GM19351 (cell line): ENCODE data around the gene MEG3.

Experiments used
- ATAC-seq: cut with Tn5 transposase; IDR thresholded peaks from one replicate; pipeline ENCODE4 v1.9.1; 2021; ENCODE audit warnings: mild to moderate bottlenecking, moderate library complexity; ENCODE audit not compliant: unreplicated experiment

Gene MEG3

DNA sequence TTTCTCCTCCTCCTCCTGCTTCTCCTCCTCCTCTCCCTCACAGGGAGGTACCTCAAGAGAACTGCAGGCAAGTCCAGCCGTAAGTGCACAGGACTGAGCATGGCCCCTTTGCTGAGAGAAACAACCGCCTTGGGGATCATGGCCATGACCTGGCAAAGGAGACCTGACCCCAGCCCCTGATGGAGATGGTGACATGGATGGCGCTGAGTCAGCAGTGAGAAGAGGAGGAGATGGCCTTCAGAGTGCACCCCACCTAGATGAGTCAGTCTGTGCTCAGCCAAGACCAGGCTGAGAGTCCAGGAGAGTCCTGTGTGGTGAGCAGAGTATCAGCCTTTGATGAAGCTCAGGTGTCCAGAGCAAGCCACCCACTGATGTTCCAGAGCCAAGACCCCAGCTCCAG is 36.4 kb downstream of the MEG3 start:
- ATAC-seq: no peak

DNA sequence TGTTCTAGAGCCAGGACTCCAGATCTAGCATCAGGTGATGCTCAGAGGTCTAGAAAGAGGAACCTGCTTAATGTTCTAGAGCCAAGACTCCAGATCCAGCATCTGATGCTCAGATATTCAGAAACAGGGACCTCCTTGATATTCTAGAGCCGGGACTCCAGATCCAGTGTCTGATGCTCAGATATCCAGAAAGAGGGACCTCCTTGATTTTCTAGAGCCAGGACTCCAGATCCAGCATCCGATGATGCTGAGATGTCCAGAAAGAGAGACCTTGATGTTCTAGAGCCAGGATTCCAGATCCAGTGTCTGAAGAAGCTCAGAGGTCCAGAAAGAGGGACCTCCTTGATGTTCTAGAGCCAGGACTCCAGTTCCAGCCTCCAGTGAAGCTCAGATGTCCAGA is 36.9 kb downstream of the MEG3 start:
- no peak for ATAC-seq

DNA sequence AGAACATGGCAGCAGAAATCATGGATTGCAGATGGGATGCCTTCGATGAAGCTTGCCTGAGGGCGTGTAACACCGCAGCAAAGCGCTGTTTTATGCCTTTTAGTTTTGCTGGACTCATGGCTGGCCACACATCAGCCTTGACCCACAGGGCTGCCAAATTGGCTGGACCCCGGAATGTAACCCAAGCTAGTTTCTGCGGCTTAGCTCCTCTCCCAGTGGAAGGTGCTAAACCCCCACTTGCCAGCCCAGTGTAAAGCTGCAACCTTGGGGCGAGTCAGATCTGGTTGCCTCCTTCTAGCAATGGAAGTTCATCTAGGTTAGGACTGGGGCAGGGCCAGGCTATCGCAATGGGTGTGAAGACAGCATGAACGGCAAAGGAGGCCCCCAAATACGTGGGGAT is 38.3 kb downstream of the MEG3 start:
- ATAC-seq: no peak

GRCh38 chr14:100864960-100865681 is 39.2 kb downstream of the MEG3 start:
- no peak for ATAC-seq

DNA sequence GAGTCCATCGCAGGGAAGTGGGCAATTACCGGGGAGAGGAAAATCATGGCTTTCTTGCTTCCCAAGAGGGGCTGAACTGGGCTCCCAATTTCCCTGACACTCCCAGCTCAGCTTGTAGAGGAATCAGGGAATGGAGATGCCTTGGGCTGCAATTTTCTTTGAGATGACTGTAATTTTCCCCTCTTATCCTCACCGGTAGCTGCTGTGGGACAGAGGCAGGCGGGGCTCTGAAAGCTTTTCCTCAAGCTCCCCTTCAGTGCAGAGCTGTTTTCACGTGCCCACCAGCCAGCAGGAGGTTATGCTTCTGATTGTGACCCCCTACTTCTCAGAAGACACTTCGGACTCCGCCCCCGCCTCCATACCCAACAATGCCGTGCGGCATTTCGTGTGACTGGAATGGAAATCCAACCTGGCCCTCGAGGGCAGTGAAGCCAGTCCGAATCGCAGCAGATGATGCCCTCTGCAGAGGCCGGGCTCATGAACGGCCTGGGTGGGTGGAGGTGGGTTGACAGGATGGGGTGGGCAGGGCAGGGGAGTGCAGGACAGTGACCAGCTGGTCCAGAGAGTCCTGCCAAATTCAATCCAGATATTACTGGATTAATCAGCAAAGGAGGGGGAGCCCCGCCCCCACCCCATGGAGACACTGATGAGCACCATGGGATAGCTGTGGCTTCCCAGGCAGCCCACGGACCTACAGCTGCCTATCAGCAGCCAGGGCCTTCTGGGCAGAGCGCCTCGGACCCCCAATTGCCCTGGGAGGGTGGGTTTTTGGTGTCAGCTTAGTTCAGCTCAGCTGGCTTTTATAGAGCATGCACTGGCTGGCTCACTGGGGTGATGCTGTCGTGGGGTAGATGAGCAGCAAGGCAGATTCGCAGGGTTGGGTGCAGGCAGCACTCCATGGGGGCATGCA is 40.0 kb downstream of the MEG3 start:
- ATAC-seq: no peak

GRCh38 chr14:100866666-100867630 is 41.0 kb downstream of the MEG3 start:
- no peak for ATAC-seq

- no peak for ATAC-seq
Measured at GRCh38 chr14:100867631-100868315, 41.9 kb downstream of the MEG3 start.

DNA sequence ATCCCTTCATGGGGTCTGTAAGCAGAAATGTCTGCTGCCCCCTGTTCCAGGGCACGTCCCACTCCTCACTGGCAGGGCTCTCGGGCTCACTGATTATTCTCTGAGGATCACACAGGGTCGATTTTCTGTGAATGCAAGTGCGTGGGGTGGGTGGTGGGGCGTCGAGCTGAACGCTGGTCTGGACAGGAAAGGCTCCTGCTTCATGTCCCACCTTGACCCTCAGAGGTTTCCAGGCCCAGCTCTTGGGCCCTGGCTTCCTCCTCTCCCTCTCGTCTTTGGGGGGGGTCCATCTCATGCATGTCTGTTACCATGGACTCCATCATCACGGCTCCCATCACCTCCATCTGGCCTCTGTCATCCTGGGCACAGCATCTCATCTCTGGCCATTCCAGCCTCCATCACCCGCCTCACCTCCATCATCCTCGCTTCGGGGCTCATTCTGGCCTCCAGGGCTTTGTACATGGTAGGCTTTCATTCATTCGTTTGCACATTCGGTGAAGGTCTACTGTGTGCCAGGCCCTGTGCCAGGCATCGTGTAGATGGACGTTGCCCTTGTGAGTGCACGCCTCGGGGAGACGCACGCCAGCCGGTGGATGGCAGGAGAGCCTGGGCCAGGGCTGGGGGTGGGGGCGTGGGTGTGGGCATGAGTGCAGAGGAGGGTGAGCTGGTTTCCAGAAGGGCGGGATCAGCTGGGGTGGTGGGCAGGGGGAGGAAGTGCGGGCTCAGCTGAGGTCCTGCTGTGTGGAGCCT is 42.9 kb downstream of the MEG3 start:
- ATAC-seq: no peak

DNA sequence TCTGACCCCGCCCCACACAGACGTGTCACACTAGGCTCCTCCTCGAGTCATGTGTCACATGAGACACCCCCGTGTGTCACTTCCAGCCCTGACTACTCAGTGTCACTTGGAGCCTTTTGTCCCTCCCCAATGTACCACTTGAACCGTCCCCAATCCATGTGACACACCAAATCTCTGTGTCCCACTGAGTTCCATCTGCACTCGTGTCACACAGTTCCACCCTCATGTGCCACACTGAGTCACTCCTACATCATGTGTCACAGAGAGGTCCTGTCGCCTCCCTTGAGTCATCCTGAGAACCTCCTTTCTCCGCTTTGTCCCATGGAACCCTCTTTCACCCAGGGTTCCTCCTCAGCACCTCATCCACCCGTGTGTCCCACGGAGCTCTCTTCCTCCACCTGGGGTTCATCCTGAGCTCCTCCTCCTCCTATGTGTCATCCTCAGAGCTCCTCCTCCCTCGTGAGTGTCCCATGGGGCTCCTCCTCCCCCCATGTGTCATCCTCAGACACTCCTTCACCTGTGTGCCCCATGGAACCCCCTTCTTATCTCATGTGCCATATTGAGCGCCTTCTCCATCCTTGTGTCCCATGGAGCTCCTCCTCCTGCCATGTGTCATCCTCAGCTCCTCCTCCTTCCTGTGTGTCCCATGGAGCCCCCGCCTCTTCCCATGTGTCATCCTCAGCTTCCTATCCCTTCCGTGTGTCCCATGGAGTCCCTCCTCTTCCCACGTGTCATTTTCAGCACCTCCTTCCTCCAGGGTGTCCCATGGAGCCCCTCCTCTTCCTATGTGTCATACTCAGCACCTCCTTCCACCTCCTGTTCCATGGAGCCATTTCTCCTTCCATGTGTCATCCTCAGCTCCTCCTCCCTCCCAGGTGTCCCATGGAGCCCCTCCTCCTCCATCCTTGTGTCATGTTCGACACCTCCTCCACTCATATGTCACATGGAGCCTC is 45.6 kb downstream of the MEG3 start:
- no peak for ATAC-seq

DNA sequence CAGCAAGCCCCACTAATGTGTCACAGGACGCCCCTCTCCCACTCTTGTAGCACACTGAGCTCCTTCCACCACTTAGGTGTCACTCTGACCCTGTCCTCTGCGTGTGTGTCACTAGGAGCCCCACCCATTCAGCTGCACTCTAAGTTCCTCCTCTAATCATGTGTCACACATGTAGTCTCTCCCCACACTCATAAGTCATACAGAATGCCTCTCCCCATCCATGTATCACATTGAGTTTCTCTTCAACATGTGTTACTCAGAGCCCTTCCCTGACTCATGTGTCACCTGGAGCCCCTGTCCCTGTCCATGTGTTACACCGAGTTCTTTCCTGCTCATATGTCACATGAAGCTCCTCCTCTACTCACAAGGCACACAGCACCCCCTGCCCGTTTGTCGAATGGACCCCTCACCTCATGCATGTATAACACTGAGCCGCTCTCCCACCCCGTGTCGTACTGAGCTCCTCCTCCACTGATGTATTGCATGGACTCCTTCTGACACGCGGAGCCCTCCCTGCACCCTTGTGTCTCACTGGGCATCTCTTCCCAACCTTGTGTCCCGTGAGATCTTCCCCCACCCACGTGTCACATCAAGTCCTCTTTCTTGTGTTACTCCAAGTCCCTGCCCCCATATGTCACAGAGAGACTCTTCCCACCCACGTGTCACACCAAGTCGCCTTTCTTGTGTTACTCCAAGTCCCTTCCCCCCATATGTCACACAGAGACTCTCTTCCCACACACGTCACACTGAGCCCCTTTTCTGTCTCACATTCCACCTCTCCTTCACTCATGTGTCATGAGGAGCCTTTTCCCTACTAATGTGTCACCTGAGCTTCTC is 46.6 kb downstream of the MEG3 start:
- no peak for ATAC-seq

- no peak for ATAC-seq
Measured at GRCh38 chr14:100873096-100873482, 47.2 kb downstream of the MEG3 start.

DNA sequence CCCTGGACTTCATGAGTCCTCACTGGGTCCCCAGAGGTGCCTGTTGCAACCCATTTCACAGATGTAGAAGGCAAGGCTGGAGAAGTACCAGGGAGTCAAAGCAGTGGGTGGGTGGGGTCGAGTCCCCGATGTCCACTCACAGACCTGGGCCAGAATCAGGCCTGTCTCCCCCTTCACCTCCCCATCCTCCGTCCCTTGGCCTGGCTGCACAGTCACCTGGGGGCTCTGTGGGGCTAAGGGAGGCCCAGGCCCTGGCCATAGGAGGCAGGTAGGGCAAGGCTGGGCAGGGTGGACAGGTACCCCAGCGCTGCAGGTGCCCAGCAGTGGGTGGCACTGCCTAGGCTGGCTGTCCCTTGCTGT is 48.1 kb downstream of the MEG3 start:
- no peak for ATAC-seq

GRCh38 chr14:100874411-100875091 is 48.6 kb downstream of the MEG3 start:
- no peak for ATAC-seq

DNA sequence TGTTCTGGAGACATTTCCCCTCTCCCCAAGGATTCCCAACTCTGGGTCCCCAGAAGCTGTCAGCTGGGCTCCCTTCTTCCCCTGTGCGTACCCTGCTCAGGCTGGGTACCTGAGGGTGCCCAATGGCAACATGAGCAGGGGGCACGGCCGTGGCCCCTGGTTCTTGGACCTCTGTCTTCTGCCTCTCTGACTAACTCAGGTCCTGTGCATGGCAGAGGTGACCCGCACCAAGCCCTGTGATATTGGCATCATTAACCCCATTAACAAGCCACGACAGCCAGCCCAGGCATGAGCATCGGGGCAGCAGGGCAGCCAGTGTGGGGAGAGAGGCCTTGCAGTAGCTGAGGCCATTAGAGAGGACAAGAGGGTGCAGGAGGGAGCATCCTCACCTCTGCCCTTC is 49.2 kb downstream of the MEG3 start:
- no peak for ATAC-seq

DNA sequence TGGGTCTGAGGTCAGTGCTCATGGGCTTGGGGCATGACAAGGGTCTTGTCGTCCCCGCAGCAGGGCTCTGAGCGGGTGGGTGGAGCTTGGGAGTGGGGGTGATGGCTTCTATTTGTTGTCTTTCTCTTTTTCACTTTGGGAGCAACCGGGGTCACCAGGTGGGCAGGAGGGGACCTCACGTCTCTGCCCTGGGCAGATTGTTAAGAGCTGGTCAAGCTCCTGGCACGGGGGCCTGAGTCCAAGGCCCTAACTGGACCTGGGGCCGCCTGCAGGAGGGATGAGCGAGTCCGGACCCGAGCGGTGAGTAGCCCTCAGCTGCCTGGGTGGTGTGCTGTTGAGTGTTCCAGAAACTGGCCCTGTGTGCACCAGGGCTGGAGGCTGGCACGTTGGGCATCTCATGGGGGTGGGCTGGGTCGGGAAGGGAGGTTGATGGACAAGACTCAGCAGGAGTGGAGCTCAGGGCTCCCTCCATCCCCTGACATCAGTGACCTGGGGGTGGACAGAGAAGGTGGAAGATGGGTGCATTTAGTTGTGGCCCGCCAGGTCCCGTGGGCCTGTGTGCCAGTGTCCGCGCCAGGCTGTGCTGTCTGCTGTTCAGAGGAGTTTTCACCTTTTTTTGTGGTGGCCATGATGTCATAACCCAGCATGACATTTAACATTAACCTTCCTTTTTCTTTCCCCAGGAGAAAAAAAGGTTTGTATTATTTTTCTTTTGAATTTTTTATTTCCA is 50.1 kb downstream of the MEG3 start:
- no peak for ATAC-seq

DNA sequence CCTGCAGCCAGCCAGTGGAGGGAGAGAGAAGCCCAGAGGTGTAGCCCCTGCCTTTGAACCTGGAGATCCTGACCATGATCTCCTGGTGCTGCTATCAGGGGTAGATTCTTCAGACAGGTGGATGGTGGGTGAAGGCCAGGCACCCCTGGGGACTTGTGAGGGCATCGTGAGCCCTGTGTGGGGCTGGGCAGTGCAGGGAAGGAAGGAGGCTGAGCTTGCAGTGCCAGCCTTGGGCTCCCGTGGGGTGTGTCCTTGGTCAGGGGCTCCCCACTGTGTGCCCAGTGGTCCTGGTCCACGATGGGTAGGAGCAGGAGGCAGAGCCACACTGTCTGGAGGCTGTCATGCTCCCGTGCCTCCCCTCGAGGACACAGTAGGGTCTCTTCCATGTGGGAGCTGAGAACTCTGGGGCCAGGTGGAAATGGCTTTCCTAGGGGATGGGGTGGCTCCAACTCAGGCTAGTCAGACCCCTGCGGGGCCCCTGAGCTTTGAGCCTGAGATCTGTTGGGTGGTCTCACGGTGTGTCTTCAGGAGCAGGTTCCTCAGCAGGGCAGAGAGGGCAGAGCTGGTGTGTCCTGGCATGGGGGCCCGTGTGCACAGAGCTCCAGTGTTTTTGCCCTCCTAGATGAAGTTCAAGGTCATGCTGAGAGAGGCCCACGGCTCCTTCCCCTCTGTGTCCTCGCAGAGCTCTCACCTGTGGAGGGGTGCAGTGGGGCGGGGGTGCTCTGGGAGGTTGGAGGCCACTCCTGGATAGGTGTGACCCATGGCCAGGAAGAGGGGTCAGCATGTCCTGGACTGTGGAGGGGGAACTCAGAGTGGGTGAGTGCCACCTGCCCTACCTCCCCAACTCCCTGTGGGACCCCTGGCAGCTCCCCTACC is 52.6 kb downstream of the MEG3 start:
- ATAC-seq: no peak
